NCI-H1105 treated with DMSO at 0.1 percent for 48 hours (cell line): ENCODE data around the gene MEN1.

Experiments
- DNase-seq: peaks from one replicate; lab custom pipeline; 2025; lab: John Stamatoyannopoulos, UW

Gene MEN1

DNA sequence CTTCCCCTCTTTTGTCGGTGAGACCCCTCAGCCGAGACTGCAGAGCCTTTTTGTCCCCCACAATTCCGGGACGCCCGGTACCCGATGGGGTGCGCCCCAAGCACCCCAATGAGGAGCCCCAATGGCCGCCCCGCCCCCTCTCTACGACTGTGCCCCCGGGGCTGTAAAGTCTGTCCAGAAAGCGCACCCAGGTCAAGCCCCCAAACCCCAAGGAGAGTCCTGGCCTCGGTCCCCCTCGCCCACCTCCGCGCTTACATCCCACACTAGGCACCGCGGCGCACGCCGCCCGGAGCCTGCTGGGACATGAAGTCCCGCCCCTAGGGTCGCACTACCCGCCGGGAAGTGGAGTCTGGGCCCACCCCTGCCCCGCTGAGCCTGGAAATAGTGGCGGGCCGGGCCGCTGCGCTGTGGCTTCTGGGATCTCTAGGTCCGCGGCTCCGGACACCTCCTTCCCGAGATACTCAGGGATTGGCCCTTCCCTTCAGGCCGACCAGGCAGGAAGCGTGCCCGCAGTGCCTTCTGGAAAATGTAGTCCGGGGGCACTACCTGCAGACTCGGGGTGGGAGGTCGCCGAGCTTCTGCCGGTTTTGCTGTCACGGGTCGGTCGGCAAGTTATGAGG, at the start of gene MEN1:
Gene MEN1 (minus strand): TSS at position 281 of the 620 bp plus-strand sequence. CDS start 442 bp downstream, outside the sequence.
- DNase-seq = peak; percentile 98

GRCh38 chr11:64859542-64860414, 49.4 kb upstream of the MEN1 start:
- DNase-seq = no peak

- no peak for DNase-seq
Measured at GRCh38 chr11:64858467-64859263, 48.3 kb upstream of the MEN1 start.

DNA sequence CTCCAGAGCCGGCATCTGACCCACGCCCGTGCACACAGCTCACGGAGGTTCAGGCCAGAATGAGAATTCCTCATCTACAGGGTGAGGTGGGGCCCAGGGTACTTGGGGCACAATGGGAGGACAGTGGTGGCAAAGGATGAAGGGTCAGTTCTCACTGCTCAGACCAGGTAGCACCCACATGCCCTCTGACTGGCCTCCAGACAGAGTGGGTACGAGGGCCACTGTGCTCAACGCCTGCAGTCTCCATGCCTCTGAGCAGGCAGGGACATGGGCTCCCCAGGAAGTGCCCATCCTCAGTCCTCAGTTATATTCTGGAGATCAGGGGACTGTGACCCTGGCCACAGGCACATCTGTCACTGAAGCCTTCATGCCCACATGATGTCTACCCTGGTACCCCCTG, 47.1 kb upstream of the MEN1 start:
- no peak for DNase-seq

DNA sequence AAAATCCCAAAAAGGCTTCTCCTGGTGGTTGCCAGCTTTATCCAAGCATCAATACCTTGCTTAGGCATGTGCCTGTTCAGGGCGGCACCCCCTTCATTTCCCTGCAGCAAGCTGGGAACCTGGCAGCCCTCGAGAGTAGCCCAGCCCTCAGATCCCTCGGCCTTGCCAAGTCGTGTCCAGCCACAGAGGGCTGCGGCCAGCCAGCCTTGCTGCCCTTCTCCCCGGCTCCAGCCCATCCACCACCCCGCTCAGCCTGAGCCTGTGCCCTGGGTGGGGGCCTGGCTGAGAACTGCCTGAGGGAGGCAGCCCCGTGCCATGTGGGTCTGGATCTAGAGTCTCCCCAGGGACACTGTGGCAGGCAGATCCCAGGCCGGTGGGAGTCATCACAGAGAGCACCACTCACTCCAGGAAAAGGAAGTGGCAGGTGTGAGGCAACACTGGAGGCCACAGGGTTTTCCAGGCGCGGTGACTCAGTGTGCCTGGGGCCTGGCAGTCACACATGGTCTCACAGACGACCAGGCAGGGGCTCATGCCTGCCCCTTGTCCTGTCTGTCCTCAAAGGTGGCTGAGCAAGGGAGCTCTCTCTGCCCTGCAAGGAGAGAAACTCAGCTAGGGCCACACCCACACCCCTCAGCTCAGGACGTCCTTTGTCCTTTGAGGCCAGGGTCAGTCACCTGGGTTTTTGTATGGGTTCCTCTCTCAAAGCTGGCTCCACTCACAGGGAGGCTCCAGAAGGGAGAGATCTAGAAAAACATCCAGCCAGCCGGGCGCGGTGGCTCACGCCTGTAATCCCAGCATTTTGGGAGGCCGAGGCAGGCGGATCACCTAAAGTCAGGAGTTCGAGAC, 46.3 kb upstream of the MEN1 start:
- no peak for DNase-seq

DNA sequence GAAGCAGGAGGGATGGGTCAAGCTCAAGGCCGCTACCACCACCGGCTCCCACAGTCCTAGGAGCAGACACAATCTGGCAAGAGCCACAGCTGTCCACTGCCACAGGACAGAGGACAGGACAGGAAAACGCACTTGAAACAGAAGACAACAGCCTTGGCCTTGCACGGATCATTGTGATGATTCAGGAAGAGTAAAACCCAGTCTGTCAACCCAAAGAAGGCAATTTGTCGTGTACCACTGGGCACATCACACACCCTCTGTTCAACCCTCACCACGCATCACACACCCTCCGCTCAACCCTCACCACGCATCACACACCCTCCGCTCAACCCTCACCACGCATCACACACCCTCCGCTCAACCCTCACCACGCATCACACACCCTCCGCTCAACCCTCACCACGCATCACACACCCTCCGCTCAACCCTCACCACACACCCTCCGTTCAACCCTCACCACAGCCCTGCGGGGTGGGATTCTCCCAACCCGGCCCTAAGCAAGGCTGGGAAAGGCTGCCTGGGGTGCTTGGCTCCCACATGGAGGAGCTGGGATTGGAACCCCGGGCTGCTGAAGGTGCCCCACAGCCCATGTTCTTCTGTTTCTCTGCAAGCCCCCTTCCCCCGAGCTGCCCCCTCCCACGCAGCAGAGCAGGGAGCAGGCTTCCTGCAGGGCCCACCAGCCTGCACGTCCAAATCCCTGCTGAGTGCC, 45.4 kb upstream of the MEN1 start:
- DNase-seq = no peak

- DNase-seq = no peak
Measured at GRCh38 chr11:64854534-64855502, 44.5 kb upstream of the MEN1 start.

DNA sequence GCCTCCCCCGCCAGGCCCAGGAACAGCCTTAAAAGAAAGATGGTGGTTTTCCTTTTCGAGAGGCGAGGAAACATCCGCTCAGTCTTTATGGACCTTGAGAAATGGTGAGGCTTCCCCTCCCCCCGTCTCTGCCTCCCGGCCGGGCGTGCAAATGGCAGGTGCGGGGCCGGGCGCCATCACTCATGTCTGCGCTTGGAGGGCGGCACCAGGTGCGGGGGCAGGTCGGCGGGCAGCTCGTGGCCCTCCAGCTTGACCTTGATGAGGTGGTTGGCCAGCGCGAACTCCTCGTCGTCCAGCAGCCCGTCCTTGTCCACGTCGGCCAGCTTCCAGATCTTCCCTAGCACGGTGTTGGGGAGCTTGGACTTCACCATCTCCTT, 43.8 kb upstream of the MEN1 start:
- no peak for DNase-seq

DNA sequence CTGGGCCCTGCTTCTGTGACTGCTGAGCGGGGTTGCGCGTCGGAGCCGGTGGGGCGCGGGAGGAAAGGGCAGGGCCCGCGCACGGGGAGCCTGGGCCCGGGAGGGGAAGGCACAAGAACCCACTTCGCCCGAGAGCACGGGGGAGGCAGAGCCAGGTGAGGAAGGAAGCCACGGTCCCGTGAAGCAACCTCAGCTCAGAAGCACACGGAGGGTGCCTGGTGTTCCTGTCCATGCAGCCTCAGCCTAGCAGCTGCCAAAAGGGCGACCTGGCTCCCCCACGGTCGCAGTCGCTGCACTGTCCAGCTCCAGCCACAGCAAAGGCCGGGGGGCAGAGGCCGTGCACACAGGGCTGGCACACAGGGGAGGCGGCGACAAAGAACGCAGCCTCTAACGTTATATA, 43.4 kb upstream of the MEN1 start:
- DNase-seq = no peak

DNA sequence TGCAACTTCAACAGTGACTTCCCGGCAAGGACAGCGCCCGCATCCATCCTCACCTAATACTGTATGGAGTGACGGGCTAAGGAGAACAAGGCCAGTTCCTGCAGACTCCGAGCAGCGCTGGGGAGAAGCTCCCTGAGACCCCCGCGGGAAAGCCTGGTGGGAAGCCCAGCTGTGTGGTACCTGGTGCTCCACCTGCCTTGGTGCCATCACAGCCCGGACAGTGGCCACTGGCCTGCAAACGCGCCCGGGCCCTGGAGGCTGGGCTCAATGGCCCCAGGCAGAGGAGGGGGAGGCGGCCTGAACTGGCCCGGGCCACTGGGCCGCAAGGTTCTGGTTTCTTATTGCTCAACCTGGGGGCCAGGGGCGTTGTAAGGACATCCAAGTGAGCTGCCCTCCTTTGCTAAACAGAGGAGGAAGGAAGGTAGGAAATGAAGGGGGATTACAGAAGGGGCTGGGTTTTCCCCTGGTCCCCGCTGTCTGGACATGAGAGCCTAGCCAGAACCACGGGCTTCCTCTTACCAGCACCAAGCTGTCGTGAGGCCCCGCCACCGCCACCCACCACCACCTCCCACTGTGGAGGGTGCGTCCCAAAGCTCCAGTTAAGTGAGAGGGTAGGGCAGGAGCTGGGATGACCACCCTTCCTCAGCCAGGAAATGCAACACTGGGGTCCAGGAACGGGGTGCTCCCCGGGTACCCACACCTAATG, 42.6 kb upstream of the MEN1 start:
- DNase-seq = no peak

GRCh38 chr11:64851831-64852351, 41.5 kb upstream of the MEN1 start:
- DNase-seq = no peak

- no peak for DNase-seq
Measured at GRCh38 chr11:64850979-64851567, 40.7 kb upstream of the MEN1 start.

GRCh38 chr11:64849598-64850356, 39.4 kb upstream of the MEN1 start:
- no peak for DNase-seq

GRCh38 chr11:64848826-64849597, 38.7 kb upstream of the MEN1 start:
- DNase-seq = no peak

- DNase-seq = no peak
Measured at GRCh38 chr11:64848214-64848825, 38.0 kb upstream of the MEN1 start.

DNA sequence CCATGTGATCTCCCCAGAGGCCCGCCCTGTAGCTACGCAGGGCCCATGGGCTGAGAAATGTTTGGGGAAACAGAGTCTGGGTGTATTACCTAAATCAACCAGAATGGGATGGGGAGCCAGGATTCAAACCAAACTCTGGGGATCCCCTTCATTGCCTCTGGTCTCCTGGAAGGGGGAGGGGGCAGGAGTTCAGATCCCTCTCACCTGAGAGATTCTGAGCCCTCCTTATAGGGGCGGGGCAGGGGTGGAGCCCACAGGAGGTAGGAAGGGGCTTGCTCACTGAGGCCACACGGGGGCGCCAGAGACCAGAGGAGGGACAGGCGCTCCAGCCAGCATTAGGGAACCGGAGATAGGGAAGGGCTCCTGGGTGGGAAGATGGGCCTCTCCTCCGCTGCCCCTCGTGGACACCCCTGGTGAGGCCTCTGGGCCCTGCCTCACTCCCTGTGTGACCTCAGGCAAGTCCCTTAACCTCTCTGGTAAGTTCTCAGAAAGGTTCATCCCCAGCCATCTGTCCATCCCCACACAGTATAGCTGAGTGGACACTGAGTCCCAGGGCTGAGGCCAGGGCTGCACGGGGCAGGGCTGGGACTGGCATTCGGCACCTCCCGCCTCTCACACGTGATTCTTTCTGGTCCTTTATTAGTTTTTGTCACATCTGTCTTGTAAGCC, 36.8 kb upstream of the MEN1 start:
- peak; percentile 89 for DNase-seq
